NCI-H2107 treated with DMSO at 0.1 percent for 48 hours (cell line): Measurements from ENCODE around the gene C14orf132.
A peak's percentile ranks its signal among the peaks of the same experiment; 100 is the strongest.

Source experiments
- DNase-seq: peaks from one replicate; lab custom pipeline; 2025; ENCODE audit not compliant: unreplicated experiment; lab: John Stamatoyannopoulos, UW

Gene C14orf132

GRCh38 chr14:96039633-96040311, 610 bp downstream of the C14orf132 start:
- DNase-seq = no peak

GRCh38 chr14:96040828-96041371, 1.7 kb downstream of the C14orf132 start:
- no peak for DNase-seq

GRCh38 chr14:96042248-96042930, 3.2 kb downstream of the C14orf132 start:
- no peak for DNase-seq

- DNase-seq = no peak
These were observed 7.5 kb downstream of the C14orf132 start for GRCh38 chr14:96046630-96047029.

GRCh38 chr14:96047101-96047500, 7.9 kb downstream of the C14orf132 start:
- no peak for DNase-seq

- no peak for DNase-seq
These were observed 10.8 kb downstream of the C14orf132 start for GRCh38 chr14:96049932-96050331.

GRCh38 chr14:96050482-96050881, 11.3 kb downstream of the C14orf132 start:
- DNase-seq = no peak

GRCh38 chr14:96051231-96051630, 12.1 kb downstream of the C14orf132 start:
- no peak for DNase-seq

GRCh38 chr14:96051642-96052540, 12.7 kb downstream of the C14orf132 start:
- DNase-seq = peak; percentile 14

GRCh38 chr14:96052541-96053247, 13.5 kb downstream of the C14orf132 start:
- no peak for DNase-seq

GRCh38 chr14:96053248-96053599, 14.1 kb downstream of the C14orf132 start:
- no peak for DNase-seq

- no peak for DNase-seq
These were observed 14.6 kb downstream of the C14orf132 start for GRCh38 chr14:96053600-96054381.

GRCh38 chr14:96054661-96055060, 15.5 kb downstream of the C14orf132 start:
- DNase-seq = no peak

- DNase-seq = no peak
These were observed 16.0 kb downstream of the C14orf132 start for GRCh38 chr14:96055065-96055752.

- no peak for DNase-seq
These were observed 16.8 kb downstream of the C14orf132 start for GRCh38 chr14:96055753-96056508.

GRCh38 chr14:96056509-96057422, 17.6 kb downstream of the C14orf132 start:
- DNase-seq = peak; percentile 81

GRCh38 chr14:96057738-96058137, 18.6 kb downstream of the C14orf132 start:
- no peak for DNase-seq
